ENCODE results near the gene COL6A3.

Gene COL6A3

DNA sequence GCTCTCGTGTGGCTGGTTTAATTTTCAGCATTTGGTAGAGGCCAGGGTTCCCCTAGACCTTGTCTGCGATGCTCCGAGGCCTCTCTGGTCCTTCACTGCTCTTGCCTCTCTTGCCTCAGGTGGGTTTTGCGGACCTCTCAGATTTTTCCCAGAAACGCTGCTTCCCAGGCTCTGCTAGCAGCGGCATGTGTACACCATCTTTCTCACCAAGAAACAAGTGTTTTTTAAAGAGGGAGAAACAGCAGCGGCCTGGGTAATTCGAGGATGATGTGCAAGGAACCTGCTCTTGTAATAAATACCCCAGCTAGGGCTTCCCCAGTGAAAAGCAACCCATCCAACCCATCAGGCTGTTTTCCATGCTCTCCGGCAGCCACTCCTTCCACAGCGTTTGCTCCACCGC, 33.5 kb upstream of the COL6A3 start:
- Histone ChIP-seq H3K36me3 (no peaks in the 10 kb centered on the region), H3K27ac (no peak overlapping the region), H3K4me3 (ENCODE audit: low read depth in 1 of 2, low read length in 1 of 2) (no peak overlapping the region), H3K4me1 (ENCODE audit: control insufficient read depth in 1 of 2, insufficient read depth in 1 of 2, low read depth in 1 of 2, low read length in 1 of 2) (no peaks in the 10 kb centered on the region), H3K9me3 (no peaks in the 10 kb centered on the region), H3K27me3 (peaks cover 8% of the 10 kb centered on the region)
- TF ChIP-seq CTCF (IDR thresholded peaks at IDR 0.05), result no peak

DNA sequence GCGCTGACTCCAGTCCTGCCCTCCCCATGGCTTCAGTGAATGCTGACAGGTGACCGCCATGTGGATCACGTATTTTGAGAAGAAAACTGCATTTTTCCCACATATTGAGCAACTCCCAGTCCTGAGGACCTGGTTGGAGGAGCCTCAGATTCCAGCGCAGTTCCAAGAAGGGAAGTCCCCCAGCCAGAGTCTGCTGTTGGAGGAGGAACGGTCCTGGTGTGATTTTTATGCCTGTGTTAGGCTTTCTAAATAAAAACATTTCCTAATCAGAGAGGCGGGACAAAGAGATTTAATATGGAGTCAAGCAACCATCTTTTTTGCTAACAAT, 32.3 kb upstream of the COL6A3 start:
- H3K27me3 ChIP-seq, result peaks cover 8% of the 10 kb centered on the region
- no peaks in the 10 kb centered on the region for H3K9me3 ChIP-seq
- H3K4me1 ChIP-seq (ENCODE audit: control insufficient read depth in 1 of 2, insufficient read depth in 1 of 2, low read depth in 1 of 2, low read length in 1 of 2), result no peaks in the 10 kb centered on the region
- TF ChIP-seq CTCF (IDR thresholded peaks at IDR 0.05), result no peak
- H3K36me3 ChIP-seq, result no peaks in the 10 kb centered on the region
- H3K27ac ChIP-seq, result no peak overlapping the region
- H3K4me3 ChIP-seq (ENCODE audit: low read depth in 1 of 2, low read length in 1 of 2), result no peak overlapping the region

GRCh38 chr2:237445611-237446337, 31.8 kb upstream of the COL6A3 start:
- Histone ChIP-seq H3K36me3 (no peaks in the 10 kb centered on the region), H3K4me1 (ENCODE audit: control insufficient read depth in 1 of 2, insufficient read depth in 1 of 2, low read depth in 1 of 2, low read length in 1 of 2) (no peaks in the 10 kb centered on the region), H3K9me3 (no peaks in the 10 kb centered on the region), H3K27me3 (peaks cover 8% of the 10 kb centered on the region), H3K27ac (no peak overlapping the region), H3K4me3 (ENCODE audit: low read depth in 1 of 2, low read length in 1 of 2) (no peak overlapping the region)
- TF ChIP-seq CTCF (IDR thresholded peaks at IDR 0.05), result no peak

- Histone ChIP-seq H3K27ac (no peak overlapping the region), H3K4me1 (ENCODE audit: control insufficient read depth in 1 of 2, insufficient read depth in 1 of 2, low read depth in 1 of 2, low read length in 1 of 2) (no peaks in the 10 kb centered on the region), H3K9me3 (no peaks in the 10 kb centered on the region), H3K27me3 (peaks cover 1% of the 10 kb centered on the region), H3K4me3 (ENCODE audit: low read depth in 1 of 2, low read length in 1 of 2) (no peak overlapping the region), H3K36me3 (no peaks in the 10 kb centered on the region)
- no peak for TF ChIP-seq CTCF (IDR thresholded peaks at IDR 0.05)
Measured at GRCh38 chr2:237444071-237444470, 30.1 kb upstream of the COL6A3 start.

DNA sequence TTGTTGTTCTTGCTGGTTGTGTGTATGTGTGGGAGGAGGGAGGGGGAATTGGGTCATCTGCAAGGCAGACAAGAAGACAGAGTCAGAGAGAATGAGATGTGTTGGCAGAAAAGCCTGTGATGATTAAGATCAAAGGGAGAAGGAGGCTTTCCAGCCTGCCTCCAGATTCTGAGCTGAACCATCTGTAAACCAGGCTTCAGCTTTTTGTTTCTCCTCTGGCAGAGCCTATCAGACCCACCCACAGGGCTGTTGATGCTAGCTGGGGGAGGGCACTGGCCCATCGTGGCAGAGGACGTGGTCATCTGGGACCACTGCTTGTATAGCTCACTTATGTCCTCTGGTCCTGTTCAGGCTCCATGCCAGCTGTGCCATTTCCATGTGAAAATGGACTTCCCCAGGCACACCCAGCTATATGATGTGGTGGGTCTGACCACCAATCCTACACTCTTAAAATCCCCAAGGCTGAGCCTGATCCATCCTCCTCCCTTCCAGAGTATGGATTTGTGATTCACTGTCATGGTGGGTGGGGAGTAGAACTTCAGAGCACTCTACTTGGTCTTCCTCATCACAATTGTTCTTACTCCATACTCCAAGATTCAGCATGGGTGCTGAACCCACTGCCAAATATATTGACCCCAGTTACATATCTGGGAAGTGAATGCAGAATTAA, 27.8 kb upstream of the COL6A3 start:
- no peaks in the 10 kb centered on the region for H3K4me1 ChIP-seq (ENCODE audit: control insufficient read depth in 1 of 2, insufficient read depth in 1 of 2, low read depth in 1 of 2, low read length in 1 of 2)
- no peaks in the 10 kb centered on the region for H3K27me3 ChIP-seq

More for the DNA sequence above, 27.8 kb upstream of the COL6A3 start:
- H3K4me3 ChIP-seq (ENCODE audit: low read depth in 1 of 2, low read length in 1 of 2), result no peak overlapping the region
- TF ChIP-seq CTCF (IDR thresholded peaks at IDR 0.05), result no peak
- H3K36me3 ChIP-seq, result no peaks in the 10 kb centered on the region
- H3K9me3 ChIP-seq, result no peaks in the 10 kb centered on the region
- no peak overlapping the region for H3K27ac ChIP-seq

Data from neutrophil (primary cell).